ENCODE results near the gene LPP.
A peak's percentile ranks its signal among the peaks of the same experiment; 100 is the strongest.
"Not testable (repeated sequence)": the region's sequence is repeated elsewhere in the genome, so short reads cannot be mapped to it uniquely, and the experiment has no call there.

Gene LPP

DNA sequence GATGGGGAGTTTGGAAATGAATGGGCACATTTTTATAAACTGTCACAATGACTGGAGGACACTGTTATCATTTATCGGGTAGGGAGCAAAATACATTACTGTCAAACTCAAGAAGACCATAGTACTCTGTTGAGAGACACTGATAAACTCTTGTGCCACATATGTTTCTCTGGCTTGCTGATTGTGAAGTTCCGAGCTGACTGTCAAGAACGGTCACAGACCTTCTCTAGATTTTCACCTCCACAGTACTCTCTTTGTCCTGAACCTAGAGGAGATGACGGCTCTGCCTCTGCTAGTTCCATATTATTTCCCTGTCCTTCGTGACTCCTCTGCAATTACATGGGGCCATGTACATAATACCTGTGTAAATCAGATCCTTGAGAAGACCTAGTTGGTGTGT, 451.9 kb downstream of the LPP start:
- no peak for DNase-seq

DNA sequence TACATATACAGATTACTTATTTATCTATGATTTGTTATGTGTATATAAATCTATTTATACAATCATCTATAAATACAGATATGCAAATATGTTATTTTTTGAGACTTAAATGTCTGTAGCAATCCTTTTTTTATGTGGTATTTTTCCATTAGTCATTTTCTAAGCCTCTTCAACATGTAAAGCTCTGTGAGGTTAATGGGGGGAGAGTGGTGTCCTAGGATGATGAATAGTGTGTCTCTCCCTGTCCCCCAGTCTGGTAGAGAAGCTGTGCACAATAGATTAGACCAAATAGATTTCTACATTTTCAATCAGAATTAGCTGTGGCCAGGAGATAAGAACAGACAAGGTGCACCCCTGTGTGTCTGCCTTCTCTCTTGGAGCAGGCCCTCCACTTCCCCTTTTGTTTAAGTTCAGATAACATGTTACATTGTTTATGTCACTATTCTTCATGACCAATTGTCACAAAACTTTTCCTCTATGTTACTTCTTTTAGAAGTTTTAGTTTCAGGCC, 453.9 kb downstream of the LPP start:
- DNase-seq = no peak

DNA sequence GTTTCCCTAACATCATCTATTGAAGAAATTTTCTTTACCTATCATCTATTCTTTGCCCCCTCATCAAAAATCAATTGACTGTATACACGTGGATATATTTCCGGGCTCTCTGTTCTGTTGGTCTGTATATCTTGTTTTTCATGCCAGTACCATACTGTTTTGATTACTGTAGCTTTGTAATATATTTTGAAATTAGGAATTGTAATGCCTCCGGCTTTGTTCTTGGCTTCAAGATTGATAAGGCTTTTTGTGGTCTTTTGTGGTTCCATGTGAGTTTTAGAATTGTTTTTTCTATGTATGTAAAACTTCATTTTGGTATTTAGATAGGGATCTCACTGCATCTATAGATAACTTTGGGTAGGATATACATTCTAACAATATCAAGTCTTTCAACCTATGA, 454.4 kb downstream of the LPP start:
- DNase-seq = no peak

DNA sequence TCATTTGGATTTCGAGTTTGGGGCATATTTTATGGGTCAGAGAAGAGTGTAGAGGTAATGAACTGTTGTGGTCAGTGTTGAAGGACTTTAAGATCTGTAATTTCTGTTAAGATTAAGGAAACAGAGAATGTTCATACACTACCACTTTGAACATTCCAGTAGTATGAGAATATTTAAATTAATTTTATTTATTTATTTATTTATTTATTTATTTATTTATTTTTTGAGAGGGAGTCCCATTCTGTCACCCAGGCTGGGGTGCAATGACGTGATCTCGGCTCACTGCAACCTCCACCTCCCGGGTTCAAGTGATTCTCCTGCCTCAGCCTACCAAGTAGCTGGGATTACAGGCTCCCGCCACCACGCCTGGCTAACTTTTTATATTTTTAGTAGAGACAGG, 459.8 kb downstream of the LPP start:
- DNase-seq = not testable (repeated sequence)

DNA sequence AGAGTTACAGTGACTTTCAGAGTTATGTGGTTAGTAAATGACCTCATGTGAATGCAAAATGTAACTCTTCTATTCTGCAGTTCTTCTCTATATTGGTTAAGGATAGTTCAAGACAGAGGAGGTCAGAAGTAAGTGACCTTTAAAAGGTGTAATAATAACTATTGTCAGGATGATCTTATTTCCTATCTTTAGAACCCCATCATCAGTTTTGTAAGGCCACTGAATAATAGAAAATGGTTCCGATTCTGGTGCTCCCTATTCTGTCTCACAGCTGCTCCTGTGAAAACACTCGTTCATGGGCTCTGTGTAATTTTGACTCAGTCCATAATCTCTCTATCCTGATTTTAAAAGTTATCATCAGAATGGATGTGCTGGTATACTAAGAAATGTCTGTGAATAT, 463.3 kb downstream of the LPP start:
- no peak for DNase-seq

DNA sequence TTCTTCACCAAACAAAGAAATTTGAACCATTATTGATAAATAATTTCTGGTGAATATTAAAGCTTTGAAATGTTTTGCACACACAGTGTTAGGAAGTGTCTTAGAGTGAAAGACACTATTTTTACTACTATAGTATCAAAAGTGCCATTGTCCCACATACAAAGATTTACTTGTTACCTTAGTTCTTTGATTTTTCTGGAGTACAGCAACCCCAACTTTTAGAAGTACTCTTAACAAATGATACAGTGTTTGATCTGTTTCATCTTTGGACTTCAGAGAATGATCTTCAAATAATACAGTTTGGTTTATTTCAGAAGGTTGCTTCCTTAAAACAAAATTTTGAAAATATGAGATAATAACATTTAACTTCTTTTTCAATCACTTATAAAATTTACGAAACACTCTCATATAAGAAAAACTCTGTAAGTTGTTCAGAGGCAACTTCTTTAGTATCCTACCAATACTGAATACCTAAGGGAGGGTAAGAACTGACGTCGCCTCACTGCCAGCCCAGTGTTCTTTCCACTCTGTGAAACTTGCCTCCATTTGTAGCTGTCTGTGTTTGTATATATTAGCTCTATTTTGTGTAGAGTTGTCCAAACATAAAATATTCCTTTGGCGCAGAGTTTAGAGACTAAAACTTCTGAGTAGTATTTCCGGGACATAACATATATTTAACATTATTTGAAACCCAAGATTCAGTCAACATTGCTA, 464.2 kb downstream of the LPP start:
- no peak for DNase-seq

DNA sequence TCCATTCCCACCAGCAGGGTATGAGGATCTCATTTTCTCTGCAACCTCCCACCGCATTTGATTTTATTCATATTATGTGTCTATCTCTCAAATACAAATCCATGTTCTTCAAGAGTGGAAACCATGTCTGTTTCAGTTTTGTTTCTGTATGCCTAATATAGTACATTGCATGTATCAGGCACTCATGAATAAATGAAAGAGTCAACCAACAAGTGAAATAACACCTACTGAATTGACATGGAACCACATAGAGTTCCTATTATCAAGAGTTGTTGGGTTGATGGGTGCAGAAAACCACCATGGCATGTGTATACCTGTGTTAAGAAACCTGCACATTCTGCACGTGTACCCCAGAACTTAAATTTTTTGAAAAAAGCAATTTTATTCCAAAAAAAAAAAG, 466.8 kb downstream of the LPP start:
- DNase-seq = no peak

DNA sequence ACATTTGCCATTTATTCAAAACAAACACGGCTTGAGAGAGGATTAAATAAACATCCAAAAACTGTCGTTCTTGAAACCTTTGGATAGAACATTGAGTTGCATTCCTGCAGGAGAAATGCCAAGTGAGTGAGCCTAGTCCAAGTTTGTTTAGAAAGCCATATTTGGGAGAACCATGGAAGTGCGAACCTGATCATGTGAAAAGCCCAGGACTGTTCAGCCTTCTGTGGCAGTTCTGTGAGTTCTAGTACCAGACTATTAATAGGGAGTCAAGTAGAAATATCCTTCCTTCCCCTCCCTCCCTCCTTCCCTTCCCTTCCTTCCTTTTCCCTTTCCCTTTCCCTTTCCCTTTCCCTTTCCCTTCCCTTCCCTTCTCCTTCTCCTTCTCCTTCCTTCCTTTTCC, 470.4 kb downstream of the LPP start:
- peak; percentile 7 to 26 for DNase-seq

DNA sequence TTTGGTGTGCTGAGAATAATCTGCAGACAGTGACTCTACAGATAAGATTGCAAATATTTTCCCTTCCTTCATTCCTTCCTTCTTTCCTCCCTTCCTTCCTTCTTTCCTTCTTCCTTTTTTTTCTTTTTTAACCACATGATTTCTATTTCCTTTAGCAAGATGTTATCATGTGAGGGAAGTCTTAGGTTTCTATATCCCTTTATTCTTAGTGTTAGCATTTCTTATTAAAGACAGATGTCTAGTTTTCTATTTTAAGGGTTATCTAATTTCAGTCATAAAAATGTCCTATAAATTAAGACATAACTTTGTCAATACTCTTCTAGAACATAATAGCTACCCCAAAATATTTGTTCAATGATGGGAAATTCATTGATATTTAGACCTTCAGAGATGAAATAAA, 470.9 kb downstream of the LPP start:
- no peak for DNase-seq

DNA sequence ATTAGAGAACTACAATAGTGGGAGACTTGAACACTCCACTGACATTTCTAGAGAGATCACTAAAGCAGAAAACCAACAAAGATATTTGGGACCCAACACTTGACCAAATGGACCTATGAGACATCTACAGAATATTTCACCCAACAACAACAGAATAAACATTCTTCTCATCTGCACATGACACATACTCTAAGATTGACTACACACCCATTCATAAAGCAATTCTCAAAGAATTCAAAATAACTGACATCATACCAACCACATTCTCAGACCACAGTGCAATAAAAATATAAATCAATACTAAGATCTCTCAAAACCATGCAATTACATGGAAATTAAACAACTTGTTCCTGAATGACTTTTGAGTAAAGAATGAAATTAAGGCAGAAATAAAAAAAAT, 473.7 kb downstream of the LPP start:
- DNase-seq = no peak

DNA sequence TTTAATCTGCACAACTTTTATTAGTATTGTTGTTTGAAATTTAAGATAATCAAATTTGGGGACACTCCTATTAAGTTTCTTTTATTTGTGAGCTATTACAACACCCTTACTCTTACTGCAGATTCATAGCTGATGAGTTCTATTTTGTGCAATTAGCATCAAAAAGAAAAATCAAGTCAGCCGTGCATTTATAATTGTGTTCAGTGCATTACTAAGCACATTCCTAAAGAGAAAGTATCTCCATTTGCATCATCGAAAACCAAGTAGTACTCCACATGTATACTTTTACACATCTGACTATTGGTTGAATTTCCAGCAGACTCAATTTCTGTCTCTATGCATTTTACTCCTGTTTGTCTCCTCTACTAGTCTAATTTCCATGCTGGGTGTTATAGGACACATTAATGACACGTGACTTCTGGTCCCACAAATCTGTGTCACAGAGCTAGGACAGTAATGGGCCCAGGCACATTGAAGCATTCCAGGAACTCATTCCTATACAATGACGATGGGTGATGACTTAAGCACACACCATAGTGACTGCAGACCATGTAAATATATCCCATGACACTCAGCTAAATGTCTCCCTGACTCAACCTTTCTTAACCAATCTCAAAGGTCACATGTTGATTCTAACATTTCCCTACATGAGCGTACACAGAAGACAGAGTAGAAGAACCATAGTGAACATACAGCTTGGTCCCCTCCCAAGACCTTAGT, 477.5 kb downstream of the LPP start:
- DNase-seq = no peak

DNA sequence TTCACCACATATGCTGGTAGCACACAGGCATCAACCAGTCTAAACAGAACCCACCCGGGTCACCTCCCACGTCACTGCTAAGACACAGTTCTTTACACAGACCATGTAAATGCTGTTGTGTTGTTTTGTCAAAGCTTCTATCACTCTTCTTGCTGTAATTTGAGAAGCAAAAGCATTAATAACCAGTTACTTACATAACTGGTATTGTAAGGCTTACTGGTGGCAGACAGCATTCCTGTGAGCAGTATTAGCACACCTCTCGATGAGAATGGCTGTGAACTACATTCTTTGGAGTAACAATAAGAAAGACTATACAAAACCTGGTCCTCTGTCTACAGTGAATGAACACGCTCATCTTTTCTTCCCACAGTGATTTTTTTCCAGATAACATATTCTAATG, 479.2 kb downstream of the LPP start:
- no peak for DNase-seq

DNA sequence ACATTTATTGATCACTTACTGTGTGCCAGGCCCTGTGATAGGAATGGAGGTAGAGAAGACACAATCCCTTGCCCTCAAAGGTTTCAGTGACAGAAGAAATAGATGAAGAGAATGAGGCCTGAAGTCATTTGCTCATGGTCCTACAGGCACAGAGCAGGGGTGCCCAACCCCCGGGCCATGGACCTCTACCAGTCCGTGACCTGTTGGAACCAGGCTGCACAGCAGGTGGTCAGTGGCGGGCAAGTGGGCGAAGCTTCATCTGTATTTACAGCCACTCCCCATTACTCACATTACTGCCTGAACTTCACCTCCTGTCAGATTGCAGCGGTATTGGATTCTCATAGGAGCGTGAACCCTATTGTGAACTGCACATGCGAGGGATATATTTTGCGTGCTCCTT, 480.3 kb downstream of the LPP start:
- no peak for DNase-seq

DNA sequence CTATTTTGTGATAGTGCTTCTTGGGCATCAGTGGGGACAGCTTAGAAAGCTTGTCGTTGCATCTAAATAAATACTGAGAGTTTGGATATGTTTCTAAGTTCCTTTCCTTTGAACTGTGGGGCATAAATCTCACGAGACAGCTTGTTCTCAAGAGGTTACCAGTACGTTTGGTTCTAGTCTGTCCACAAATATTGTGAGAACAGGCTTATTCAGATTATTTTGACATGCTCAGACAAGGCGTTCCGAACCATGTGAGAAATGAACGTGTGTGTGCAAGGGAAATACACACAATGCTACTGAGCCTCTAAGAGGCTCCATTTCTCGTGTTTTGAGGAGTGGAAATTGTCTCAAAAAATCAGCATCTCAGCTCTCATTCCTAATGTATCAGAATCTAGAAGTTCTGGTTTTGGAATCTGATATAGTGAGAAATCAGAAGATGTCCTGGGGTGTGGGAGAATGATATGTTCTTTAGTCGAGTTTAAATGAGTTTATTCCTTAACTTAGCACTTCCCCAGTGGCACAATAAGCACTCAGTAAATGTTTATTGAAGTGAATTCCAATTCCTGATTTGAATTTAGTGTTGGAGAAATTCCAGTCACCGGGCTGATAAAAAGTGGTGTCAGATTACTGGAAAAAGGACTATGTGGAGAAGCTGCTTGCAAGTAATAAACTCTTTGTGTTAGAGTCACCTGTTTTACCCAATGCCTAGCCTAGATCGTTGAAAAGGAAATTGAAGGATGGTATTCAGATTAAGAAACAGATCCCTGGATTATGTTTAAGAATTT, 481.5 kb downstream of the LPP start:
- no peak for DNase-seq

DNA sequence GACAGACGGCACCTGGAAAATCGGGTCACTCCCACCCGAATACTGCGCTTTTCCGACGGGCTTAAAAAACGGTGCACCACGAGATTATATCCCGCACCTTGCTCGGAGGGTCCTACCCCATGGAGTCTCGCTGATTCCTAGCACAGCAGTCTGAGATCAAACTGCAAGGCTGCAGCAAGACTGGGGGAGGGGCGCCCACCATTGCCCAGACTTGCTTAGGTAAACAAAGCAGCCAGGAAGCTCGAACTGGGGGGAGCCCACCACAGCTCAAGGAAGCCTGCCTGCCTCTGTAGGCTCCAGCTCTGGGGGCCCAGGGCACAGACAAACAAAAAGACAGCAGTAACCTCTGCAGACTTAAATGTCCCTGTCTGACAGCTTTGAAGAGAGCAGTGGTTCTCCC, 482.3 kb downstream of the LPP start:
- not testable (repeated sequence) for DNase-seq

DNA sequence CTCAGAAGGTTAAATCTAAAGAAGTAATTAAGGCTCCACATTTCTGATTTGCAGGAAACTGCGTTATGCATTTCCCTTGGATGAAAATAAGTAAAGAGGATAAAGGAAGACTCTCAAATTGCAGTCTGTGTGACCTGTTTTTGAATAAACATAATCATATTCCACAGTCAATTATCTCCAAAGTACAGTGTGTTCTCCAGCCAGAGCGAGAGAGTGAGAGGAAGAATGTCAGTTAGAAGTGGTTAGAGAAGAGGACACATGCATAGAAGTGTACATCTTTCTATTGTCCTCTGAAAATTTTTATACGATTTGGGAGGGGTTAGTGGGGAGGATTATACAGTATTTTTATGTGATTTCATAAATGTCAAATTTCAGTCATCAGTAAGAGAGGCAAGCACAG, 487.1 kb downstream of the LPP start:
- no peak for DNase-seq

DNA sequence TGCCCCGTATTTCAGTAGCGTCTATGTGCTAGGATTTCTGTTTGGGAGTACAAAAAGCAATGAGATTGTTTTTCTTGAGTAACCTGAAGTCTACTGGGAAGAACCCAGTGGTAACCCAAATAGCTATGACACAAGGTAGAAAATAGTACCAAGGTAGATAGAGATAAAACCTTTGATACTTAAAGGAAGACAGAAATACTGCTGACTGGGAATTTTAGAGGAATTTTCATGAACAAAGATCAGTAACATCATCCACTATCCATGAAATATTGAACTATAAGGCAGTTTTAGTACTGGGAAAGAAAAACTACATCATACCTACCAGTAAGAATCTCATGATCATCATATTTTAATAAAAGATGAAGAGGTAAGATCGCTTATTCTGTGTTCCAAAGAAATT, 489.8 kb downstream of the LPP start:
- no peak for DNase-seq

DNA sequence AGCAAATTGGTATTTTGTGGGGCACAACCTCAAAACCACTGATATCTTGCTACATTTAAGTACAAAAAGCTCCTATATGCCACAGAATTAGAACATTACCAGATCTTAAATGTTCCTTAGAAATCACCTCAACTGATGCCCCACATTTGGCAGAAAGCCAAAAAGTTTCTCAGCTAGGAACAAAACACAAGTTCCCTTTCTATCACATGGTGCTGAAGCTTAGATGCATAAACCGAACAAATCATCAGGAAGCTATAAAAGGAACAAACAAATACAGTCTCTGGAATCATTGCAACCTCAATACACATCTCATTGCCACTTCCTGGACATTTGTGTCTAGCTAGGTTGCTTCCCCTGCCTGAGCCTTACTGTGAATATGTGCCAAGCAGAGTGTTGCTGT, 492.6 kb downstream of the LPP start:
- DNase-seq = no peak

DNA sequence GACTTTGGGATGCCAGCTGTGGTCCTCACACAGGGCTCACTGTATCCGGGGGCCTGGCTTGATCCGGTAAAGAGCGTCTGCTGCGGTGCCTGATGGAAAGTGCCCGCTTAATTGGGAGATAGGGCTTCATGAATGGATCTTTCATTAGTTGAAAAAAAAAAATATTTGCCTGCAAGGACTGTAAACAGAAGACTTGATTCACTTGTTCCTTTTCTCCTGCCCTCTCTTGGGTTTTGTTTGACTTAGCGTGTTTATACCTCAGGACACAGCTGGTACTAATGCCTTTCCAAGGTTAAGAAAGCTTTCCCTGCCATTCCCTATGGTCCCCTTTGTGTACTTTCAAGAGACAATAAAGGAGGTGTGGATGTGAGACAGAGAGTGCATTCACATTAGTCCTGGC, 493.3 kb downstream of the LPP start:
- DNase-seq = no peak

DNA sequence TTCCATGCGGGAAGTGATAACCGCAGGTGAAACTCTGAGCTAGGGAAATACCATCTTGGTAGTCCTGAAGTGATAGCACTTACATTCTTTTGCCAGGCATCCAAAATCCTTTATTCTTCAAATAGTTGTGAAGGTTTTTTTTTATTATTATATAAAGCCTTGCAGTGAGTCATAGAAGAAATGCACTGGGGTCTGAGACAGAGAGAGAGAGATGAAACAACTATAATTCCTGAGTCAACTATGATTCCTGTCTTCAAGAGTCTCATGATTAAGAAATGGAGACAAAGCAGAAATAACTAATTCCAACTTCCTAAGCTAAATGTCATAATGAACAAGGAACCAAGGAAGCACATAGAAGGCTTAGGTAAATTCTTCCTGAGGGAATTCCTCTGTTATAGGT, 495.6 kb downstream of the LPP start:
- no peak for DNase-seq

DNA sequence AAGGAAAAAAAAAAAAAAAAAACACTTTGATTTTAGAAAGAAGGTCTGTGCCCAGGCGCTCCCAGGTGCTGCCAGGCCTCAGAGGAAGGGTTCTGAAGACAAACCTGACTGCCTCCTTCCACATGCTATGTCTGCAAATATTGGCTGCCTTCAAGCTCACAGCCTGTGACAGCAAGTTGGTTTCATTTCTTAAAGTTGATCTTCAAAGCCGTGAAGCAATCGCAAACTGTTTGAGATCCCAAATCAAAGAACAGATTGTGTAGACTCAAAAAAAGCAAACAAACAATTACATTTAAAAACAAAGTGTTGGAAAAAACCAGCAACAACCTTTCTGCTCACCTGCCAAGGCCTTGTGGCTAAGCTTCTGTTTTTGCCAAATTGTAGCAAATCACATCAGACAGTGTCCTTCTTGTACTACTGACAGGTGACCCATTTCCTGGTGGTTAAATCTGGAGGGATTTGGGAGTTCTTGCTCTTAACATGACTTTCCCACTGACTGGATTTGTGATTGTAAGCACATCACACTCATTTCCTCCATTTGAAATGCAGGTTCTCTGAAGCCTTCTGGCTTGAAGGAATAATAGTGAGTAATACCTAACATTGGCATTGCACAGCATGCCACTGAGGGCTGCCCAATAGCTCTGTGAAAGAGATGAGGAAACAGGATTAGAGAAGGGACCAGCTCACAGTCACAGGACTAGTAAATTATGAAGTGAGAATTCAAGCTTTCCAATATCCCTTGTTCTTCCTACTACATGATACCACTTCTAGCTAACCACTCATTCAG, 502.4 kb downstream of the LPP start:
- no peak for DNase-seq

DNA sequence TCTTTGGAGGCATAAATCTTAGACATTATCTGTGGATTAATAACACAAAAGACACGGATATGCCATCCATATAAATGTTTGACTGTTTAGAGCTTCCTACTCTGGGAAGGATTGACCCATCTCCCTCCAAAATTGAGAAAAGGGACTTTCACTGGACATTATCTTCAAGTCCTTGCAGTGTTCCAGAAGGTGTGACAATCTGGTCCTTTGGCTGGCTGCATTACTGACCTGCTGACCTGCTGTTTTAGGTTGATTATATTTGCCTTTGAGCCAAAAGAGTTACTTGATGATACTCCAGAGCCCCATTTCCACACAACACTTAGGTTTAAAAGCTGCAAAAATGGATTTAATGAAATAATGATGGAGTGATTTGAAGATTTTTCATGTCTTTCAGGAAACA, 504.6 kb downstream of the LPP start:
- DNase-seq = no peak
